ENCODE data around the gene HOXA2.

The HOXA2 gene

DNA sequence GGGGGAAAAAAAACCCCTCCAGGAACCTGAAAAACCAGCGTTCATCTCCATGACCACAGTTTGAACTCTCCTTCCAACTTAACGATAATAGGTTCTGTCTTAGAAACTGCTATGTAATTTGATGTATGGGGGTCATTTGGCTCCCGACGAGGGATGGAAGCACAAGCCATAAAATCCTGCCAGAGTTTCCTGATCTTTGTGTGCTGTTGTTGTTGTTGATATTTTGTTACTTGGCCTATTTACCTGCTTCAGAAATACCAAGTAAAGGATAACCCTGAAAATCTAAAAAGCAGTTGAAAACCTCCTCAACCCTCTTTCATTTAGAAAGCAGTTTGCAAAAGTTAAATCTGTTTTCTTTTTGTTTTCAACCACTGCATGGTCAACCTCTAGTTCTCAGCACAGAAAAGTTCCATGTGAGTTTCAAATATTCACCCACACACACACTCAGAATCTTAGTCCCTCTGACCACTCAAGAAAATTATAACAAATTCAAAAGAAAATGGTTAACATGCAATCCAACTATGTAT lies 9.3 kb upstream of the HOXA2 start:
- DNase-seq (ENCODE audit: low spot score): no peak

DNA sequence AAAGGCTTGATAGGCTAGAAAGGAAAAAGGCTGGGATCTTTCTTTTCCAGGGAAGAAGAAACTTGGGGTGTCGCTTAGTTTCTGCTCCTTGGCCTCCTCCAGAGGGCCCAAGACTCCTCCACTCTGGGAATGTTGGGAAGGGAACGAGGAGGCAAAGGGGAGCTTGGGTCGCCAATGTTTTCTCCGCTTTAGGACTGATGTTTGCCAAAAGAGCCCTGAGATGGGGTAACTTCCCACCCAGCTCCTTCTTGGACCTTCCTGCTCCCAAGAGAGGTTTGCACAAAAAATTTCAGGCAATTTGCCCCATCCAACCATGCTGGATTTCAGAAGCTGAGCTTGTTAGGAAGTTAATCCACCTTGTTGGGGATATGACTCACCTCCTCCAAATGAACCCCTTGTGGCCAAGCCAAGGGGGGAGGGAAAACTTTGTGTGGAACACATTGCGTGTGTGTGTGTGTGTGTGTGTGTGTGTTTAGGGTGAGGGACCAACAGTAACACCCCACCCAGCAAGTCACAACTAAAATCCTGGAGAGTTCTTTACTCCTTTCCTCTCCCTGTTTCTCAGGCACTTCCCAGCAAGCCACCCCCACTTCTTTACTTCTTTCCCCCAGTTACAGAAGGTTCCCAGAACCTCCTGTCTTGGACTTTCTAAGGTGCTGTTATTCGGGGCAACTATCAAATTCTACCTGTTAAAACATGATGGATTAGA lies 8.7 kb upstream of the HOXA2 start:
- peak; percentile 61 for DNase-seq (ENCODE audit: low spot score)

DNA sequence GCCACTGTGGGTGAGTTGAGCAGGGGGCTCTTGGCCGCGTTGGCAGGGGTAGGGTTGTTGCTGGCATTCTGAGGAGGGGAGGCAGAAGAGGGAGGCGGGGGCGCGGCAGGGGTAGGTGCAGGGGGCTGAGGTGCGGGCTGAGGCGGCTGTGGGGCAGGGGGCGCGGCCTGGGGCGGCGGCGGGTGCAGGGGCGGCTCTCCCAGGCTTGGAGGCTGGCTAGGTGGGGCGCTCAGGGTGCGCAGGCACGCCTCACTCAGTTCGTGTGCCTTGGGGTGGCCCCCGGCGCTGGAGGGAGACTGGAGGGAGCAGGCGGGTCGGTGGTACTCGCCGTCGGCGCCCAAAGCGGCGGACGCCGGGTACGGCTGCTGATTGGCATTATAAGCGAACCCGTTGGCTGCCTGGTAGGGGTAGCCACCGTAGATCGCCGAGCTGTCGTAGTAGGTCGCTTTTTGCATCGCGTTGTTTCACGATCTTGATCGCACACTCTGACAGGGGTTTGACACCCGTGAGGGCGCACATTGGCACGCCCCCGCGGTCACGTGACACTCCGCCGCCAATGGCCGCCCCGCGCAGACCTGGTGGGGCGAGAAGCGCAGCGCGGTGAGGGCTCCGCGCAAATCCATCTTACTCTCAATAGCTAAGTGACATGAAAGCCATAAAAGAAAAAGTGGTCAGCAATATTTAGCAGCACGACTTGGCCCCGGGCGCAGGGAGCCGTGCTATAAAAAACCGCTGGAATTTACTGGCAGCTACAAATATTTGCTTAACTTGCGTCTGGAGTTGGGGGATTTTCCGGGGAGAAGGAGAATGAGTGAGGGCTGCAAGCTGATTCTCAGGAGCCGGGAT lies 7.9 kb upstream of the HOXA2 start:
- DNase-seq (ENCODE audit: low spot score): peak; percentile 85

DNA sequence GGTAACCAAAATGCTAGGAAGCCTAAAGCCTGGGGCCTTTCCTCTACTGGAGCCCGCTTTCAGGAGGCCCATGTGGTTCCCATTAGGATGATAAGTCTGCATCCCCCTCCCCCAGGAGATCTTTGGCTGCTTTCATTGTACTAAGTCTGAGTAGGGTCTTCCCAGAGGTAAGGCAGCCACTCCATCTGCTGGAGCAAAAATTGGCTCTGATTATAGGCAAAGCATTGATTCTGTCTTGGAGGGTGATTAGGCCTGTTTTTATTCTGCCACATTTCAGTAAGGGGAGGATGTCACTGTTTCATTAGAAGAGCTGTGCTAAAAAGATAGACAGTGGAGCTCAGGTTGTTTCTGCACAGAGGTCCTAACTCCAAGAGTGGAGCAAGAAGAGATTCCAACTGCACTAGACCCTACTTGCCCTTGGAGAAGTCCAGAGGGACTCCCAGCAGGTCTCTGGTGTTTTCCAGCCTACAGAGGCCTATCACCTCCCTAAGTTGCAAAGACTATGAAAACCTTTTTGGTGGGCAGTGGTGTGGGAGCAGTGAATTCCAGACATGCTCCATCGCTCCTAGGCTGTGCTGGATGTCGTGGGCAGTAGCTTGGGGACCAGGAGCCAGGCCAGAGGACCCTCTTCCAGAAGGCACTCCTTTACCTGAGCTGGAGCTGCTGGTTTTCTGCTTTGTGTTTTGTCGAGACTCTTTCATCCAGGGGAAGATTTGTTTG lies 7.1 kb upstream of the HOXA2 start:
- no peak for DNase-seq (ENCODE audit: low spot score)

DNA sequence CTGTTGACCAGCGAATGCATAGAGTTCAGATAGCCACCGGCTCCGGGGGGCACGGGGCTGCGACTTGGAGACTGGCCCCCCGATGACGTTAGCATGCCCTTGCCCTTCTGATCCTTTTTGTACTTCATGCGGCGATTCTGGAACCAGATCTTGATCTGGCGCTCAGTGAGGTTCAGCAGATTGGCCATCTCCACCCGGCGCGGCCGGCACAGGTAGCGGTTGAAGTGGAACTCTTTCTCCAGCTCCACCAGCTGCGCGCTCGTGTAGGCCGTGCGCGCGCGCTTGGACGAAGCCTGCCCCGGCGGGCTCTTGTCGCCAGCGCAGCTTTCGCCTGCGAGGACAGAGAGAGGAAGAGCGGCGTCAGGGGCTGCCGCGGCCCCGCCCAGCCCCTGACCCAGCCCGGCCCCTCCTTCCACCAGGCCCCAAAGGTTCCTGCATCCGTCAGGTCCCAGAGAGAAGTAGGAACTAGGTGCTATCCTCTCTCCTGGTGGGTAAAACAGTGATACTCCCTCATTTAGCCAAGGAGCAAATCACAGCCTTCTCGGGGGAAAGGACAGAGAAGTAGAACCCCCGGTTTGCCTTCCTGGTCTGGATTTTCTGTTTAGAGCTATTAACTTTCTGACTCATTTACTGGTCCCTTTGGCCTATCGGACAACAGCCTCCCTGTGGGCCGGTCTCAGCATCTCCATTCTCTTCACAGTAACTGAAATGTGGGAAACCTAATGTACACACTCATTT lies 6.1 kb upstream of the HOXA2 start:
- peak; percentile 79 for DNase-seq (ENCODE audit: low spot score)

DNA sequence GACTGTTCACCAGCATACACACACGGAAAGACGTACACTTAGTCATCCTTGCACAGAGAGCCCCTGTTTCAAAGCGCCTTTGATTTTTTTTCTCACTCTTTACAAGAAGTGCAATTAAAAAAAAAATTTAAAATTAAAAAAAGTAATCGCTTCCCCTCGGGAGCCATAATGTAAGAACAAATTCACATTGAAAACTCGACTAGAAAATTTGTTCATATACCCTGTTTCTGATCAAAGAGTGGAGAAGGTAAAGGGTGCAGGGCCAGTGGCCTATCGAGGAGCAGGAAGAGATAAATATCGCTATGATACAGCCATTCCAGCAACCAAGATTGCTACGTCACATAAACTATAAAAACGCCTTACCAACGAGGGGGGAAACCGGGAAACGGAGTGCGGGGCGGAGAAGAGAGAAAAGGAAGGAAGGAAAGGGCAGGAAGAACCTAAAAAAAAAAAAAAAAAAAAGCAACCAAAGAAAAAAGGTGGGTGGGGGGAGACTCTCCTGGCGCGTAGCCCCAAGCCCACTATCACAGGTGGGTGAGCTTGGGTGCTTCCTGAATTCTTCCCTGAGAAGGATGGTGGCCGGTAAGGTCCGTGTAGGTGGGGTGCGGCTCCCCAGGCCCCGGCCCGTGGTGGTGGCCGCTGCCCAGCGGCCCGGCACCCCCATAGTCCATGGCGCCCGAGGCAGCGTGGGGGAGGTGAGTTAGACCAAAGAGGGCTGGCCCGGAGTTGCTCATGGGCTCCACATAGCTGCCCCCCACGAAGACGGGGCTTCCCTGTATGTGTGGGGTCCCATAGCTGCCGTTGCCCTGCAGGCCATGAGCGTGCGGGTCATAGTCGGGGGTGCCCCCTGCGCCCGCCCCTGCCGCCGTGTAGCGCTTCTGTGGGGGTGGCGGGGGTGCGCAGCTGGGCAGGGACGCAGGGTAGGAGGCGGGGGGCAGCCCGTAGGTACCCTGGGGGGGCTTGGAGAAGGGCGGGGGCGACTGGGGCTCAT lies 5.2 kb upstream of the HOXA2 start:
- DNase-seq (ENCODE audit: low spot score): peak; percentile 54

DNA sequence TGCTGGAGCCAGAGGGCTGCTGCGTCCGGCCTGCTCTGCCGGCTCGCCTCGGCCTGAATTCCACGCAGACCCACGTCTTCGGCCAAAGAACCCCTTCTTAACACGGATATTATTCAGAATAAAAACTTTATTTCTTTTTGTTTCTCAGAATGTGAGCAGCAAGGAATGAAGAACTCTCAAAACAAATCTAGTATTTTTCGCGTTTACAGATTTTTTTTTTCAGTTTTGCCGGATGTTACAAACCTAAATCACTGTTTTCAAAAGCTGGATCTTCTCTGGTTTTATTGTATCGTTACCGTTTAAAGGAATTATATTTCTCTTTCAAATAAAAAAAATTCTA lies 4.4 kb upstream of the HOXA2 start:
- DNase-seq (ENCODE audit: low spot score): no peak

DNA sequence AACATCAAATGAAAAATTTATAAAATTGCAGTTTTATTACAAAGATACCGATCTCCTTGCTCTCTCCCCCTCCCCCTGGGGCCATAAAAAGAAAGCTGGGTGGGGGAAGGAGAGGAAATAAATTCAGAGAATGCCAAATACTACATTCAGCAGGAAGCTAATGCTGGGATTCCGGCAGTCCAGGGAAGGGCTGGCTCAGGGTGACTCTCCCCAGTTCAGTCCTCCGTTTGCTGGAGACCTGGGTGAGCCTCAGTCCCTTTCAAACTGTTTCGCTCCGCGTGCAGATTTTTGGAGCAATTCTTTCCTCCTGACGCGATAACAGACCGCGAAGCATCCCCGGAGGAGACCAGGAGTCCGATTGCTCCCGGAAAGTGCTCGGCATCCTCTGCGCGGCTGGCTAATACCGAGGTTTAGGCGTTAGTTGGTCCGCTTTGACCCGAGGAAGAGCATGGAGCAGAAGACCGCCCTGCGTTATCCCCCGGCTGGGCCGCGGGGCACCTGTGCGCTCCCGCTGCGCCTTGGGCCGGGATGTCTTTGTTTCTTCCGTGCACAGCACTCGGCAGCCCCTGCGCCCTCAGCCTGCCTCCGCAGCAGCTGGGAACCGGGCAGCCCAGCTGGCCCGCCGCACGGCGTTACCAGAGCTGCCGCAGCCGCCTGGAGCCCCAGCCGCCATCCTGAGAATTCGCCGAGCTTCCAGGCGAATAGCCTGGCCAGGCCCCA lies 3.9 kb upstream of the HOXA2 start:
- DNase-seq (ENCODE audit: low spot score): peak; percentile 52

DNA sequence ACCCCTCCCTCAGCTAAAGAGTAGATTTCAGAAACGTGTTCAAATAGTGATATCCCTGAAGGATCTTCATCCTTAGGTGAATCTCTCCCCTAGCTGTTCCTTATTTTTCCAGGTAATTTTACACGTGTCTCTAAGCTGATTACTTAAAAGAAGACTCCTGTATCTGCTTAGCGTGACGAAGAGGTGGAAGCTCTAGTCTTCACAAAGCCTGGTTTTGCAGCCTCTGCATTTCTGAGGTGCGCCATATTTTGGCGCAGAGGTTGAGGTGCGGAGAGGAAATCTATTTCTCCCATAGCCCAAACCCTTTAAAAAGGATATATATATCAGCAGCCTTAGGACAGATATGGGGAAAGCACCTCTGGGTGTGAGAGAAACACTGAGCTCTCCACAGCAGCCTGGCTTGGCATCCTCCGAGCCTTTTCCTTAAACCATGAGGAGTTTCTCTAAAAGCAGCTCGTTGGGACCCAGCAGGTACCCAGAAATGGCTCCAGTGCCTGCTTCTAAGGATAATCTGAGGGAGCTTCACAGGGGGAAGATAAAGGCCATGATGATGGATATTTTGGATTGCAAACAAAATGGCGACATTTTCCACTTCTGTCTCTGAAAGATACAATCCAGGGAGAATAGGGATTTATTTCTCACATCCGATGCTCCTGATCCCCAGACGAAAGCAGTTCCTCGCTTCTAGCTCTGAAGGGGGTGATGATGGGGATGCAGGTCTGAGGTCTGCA lies 3.0 kb upstream of the HOXA2 start:
- no peak for DNase-seq (ENCODE audit: low spot score)

DNA sequence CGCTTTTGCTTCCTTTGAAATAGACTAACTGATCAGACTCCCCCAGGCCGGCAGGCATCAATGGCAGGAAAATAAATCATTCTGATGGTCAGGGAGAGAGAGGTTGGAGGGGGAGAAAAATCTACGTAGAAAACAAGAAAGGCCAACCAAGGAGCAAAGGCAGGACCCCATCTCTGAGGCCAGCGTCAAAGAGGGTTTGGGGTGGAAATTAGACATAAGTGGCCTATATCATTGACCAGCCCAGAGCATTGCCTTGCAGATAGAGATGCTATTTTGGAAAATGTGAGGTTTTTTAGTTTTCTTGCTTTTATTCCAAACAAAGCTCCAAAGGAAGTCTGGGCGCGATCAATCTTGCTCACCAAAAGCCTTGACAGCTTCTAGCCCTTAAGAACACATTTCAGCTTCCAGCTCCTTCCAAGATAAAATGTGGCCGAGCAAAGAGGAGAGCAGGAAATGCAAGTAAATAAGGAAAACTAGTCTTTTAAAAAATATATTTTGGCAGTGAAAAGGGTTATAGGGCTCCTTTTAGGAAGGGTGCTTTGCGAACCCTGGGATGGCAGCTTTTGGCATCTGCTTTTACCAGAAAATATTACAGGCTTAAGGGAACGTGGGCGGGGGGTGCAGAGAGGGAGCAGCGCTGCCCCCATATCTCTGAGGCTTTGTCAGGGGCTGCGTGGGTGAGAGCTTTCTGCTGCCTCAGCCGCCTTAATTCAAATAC lies 2.0 kb upstream of the HOXA2 start:
- no peak for DNase-seq (ENCODE audit: low spot score)

DNA sequence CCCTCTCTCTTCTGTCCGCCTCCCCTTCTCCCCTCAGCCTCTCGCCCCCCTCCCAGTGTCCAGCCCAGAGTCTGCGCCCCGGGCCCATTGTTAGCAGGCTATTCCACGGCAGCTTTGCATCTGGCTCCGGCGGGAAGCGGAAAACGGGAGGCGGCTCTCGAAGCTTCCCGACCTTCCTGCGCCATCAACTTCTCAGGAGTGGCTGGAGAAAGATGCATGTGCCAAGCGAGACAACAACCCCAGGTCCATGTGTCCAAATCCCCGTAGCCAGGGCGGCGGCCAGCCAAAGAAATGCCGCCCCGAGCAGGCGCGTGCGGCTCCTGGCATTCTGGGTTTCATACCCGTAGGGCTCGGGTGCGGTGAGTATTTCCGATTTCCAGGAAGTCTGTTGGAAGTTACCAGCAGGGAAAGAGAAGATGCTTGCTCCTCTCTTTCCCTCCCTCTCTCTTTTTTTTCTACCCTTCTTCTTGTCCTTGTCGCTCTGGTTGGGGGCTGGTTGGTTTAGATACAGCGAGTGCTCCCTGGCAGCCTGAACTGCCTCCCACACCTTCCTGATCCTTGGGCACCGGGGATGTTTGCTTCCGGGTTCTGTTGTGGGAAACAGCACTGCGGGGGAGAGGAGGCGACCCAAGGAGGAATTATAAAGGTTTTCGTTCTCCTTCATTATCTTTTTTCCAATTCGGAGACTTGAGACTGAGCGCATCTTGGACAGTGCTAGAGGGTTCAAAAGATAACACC lies 1.2 kb upstream of the HOXA2 start:
- peak; percentile 36 for DNase-seq (ENCODE audit: low spot score)

DNA sequence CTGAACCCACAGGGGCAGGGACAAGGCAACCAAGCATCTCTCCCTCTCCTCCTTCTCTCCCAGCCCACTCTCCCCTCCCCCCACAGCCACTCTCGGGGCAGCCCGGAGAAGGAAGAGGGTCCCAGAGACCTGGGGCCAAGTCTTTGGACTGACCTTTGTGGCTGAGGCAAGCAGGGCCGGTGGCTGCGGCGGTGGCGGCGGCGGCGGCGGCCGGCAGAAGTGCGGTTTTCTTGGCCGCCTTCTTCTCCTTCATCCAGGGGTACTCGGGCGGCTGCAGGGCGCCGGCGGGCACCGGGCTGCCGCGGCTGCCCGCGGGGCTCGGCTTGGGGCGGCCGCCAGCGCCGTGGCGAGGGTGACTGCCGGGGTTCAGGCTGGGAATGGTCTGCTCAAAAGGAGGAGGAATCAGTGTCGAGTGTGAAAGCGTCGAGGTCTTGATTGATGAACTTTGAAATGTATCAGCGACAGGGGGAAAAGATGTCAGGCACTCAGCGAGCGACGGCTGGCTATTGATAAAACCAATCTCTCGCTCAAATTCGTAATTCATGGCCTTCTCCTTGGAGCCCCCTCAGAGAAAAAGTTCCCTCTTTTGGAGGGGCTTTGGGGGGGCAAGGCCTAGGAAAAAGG lies 414 bp downstream of the HOXA2 start:
- DNase-seq (ENCODE audit: low spot score): no peak

DNA sequence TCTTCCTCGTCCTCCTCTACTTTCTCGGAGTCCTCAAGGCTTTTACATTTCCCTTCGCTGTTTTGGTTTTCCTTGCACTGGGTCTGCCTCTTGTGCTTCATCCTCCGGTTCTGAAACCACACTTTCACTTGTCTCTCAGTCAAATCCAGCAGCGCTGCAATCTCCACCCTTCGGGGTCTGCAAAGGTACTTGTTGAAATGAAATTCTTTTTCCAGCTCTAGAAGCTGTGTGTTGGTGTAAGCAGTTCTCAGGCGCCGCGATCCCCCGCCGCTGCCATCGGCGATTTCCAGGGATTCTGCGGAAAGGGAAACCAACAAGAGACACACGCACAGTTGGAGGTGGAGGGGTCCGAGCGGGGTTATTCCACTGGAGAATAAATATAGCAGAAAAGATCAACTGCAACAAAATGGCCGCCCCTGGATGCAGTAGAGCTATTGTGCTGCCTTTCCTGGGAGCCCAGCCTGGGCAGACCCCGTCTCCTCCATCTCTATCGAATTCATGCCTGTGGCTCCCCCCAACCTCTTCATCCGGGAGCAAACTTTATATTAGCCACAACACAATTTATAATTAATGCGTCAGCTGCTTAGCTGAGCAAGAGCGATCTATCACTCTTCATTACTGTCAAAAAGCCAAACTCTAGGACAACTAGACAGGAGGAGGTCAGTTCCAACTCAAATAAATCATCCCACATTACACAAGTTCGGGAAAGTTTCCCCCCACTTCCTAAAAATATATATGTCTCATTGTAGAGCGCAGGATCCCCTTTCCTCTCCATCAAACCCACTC lies 1.1 kb downstream of the HOXA2 start:
- DNase-seq (ENCODE audit: low spot score): peak; percentile 57

DNA sequence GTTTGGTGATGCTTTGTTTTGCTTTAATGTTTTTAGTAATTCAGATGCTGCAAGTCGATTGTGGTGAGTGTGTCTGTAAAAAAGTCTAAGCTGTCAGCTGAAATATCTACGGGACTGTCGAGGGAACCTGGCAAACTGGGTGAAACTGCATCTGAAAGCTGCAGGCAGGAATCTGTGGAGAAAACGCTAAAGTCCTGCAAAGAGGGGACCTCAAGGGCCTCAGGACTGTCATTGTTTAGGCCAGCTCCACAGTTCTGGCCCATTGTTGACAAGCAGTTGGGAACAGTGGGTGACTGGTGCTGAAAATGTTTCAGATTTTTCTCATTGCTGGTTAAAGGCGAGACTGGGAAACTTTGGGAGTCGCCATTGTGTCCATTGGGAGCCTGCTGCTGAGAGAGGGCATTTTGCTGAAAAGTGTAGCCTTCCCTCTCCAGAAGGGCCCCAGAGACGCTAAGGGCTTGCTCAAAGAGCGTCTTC lies 1.8 kb downstream of the HOXA2 start:
- DNase-seq (ENCODE audit: low spot score): no peak

DNA sequence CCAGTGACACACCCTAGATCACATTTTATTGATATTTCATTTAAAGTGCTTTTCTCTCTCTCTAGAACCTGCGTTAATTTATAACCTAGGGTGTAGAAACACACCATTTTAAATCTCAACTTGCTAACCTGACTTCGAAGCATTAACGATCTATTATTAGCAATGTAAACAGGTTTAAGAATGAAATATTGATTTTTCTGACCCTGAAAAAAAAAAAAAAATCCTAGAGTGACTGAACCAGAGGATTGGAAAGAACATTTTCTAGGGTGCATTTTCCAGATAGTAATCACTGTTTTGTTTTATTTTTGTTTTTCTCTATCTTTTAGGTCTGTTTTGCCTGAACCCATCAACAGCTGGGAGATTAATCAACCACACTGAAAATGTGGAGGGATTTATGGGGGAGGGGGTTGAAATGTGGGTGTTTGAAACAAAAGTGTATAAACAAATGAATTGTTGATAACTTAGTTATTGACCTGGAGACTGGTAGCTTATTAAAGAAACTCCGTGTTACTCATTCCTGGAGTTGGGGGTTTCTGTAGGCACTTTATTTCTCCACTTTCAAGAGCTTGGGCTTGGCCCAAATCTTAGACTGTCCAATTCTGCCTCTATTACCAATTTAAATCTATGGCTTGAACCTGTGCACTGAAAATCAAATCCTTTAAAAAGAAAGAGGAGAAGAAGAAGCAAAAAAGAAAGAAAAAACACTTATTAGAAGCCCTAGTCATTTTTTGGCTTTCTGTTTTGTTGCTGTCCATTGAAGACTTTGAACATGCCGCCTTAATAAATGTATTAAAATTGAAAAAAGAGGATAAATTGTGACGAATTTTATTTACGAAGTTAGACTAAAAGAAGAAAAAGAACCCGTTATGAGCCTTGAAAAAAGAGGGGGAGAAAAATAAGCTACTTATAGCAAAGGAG lies 2.8 kb downstream of the HOXA2 start:
- no peak for DNase-seq (ENCODE audit: low spot score)

Data from AG08396 (cell line).